Measurements from ENCODE around the gene GADD45B.
"Not testable (repeated sequence)": the region's sequence is repeated elsewhere in the genome, so short reads cannot be mapped to it uniquely, and the experiment has no call there.

GADD45B gene

GRCh38 chr19:2469915-2470200 lies 6.1 kb upstream of the GADD45B start:
- DNase-seq = not testable (repeated sequence)

- DNase-seq = peak; percentile 84 to 86
These were observed 1.5 kb upstream of the GADD45B start for GRCh38 chr19:2474232-2475017.

- peak; percentile 44 to 63 for DNase-seq
These were observed 767 bp upstream of the GADD45B start for GRCh38 chr19:2475018-2475701.

DNA sequence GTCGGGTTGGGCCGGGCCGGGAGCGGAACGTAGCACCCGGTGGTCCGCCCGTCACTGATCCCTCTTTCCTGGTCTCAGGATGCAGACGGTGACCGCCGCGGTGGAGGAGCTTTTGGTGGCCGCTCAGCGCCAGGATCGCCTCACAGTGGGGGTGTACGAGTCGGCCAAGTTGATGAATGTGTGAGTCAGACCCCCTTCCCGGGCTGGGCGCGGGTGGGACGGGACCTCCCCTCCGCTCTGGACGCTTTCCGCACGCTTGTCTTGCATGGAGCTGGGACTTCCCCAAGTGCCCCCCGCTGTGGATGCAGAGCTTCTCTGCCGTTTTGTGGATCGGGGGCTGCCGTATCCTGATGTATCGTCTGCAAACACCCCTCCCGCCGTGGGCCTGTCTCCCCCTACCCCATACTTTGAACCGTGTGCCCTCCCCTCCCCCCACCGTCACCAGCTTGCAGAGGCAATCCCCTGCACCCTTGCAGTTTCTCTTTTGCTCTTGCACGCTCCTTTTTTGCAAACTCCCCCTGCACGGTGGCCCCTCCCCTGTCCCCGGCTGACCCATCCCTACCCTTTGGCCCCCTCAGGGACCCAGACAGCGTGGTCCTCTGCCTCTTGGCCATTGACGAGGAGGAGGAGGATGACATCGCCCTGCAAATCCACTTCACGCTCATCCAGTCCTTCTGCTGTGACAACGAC lies 669 bp downstream of the GADD45B start:
- peak; percentile 45 to 63 for DNase-seq

- no peak for DNase-seq
These were observed 1.3 kb downstream of the GADD45B start for GRCh38 chr19:2477141-2477710.

DNA sequence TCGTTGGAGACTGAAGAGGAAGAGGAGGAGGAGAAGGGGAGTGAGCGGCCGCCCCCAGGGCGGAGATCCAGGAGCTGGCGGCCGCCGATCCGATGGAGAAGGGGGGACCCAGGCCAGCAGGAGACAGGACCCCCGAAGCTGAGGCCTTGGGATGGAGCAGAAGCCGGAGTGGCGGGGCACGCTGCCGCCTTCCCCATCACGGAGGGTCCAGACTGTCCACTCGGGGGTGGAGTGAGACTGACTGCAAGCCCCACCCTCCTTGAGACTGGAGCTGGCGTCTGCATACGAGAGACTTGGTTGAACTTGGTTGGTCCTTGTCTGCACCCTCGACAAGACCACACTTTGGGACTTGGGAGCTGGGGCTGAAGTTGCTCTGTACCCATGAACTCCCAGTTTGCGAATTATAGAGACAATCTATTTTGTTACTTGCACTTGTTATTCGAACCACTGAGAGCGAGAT lies 1.8 kb downstream of the GADD45B start:
- DNase-seq = no peak

- DNase-seq = peak; percentile 51 to 65
These were observed 2.4 kb downstream of the GADD45B start for GRCh38 chr19:2478278-2478755.

- DNase-seq = peak; percentile 74 to 76
These were observed 3.0 kb downstream of the GADD45B start for GRCh38 chr19:2478756-2479555.

DNA sequence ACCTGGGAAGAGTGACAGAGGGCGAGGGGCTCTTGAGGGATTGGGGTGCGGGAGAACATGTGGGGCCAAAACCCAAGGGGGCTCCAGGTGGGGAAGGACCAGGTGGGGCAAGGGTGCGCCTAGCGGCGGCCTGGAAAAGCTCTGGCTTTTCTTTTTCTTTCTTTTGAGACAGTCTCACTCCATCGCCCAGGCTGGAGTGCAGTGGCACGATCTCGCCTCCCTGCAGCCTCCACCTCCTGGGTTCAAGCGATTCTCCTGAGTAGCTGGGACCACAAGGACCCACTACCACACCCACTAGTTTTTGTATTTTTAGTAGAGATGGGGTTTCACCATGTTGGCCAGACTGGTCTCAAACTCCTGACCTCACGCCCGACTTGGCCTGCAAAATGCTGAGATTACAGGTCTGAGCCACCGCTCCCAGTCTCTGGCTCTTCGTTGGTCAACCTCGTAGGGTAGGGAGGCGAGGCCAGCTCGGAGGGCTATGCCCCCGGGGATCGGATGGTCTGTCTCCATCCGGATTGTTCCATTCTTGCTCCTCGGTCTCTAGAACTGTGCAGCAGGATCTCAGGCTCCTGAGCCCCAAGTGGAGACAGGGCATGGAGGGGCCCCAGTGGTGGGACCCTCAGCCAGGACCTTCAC lies 3.7 kb downstream of the GADD45B start:
- no peak for DNase-seq

DNA sequence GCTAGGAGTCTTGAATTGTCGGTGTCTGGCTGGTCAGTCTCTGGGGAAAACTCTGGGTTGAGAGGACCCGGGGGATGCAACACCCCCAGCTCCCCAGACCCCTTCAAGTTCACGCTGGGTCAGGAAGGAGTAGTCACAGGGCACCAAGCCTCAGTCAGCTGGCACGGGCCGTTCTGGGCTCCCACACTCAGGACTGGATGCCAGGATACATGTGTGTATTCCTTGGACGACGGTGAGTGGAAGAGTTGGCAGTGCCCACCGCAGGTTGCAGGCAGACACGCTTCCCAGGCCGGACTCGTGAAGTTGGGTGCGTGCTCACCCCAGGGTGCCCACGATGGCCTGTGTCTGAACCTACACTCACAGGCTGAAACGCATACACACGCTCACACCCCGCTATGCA lies 5.5 kb downstream of the GADD45B start:
- no peak for DNase-seq

DNA sequence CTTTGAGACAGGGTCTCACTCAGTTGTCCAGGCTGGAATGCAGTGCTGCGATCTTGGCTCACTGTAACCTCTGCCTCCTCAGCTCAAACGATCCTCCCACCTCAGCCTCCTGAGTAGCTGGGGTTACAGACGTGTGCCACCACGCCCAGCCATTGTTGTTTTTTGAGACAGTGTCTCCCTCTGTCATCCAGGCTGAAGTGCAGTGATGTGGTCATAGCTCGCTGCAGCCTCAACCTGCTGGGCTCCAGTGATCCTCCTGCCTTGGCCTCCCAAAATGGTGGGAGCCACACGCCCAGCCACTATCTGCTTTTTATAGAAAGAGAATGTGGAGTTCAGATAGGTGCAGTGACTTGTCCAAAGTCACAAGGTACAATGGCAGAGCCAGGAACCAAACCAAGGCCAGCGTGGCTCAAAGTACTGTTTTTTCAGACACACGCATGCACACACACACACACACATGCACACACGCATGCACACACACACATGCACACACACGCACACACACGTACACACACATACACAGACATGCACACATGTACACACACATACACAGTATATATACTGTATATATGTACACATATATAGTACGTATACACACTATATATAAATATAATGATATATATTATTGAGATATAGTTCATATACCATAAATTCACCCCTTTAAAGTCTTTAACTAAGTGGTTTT lies 6.6 kb downstream of the GADD45B start:
- no peak for DNase-seq

DNA sequence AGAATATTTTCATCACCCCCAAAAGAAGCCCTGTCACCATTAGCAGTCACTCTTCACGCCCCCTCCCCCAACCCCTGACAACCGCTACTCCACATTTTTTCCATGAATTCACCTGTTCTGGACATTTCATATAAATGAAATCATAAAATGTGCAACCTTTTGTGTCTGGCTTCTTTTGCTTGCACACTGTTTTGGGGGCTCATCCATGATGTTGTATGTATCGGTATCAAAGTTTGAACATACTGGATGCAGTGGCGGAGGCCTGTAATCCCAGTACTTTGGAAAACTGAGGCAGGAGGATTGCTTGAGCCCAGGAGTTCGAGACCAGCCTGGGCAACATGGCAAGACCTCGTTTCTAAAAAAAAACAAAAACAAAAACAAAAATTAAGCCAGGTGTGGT lies 7.2 kb downstream of the GADD45B start:
- no peak for DNase-seq

DNA sequence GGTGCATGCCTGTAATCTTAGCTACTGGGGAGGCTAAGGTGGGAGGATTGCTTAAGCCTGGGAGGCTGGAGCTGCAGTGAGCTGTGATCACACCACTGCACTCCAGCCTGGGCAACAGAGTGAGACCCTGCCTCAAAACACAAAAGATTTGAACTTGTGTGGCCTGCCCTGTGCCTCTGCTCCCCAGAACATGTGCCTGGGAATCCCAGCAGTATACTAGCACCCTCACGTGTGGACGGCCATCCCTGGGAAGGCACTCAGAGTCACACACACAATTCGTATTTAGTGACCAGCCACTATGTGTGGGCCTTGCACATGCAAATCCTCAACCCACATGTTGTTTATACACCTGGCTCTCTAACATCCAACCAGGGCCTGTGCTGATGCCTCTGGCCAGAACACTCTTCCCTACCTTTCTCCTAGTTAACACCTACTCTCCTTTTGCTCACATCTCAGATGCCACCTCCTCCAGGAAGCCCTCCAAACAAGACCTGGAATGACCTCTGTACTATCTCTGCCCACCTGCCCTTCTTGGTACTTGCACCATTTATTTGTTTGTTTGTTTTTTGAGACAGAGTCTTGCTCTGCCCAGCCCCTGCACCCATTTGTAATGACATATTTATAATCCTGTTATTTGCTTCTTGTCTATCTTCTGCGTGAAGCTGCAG lies 7.7 kb downstream of the GADD45B start:
- no peak for DNase-seq

DNA sequence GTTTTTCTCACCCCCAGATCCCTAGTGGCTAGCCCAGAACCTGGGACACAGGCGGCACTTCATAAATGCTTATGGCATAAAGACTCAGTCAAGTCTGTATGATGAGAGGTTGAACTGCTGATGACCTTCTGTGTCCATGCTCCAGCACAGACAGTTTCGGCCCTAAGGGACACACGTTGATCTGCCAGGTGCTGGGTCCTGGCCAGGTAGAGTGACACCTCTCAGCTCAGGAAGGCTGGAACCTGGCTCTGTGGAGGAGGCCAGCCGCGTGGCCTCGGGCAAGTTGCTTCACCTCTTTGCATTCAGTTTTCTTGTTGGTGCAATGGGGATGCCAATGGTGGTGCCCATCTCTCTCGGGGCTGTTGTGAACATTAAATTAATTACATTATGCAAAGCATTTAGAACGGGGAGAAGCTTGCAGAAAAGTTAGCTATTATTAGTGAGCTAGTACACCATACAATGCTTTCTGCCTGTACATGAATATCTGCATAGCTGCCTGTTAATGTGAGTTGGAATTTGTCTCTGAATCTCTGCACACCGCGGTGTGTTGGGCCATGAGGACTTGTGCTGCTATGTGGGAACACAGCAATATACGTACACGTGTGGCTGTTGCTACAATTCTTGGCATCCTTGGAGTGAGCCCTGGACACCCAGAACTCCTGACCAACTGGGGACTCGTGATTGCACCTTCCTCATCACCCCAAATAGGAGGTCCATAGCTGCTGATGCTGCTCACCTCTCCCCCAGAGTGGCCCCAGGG lies 8.4 kb downstream of the GADD45B start:
- DNase-seq = no peak

- no peak for DNase-seq
These were observed 9.5 kb downstream of the GADD45B start for GRCh38 chr19:2485428-2485827.

DNA sequence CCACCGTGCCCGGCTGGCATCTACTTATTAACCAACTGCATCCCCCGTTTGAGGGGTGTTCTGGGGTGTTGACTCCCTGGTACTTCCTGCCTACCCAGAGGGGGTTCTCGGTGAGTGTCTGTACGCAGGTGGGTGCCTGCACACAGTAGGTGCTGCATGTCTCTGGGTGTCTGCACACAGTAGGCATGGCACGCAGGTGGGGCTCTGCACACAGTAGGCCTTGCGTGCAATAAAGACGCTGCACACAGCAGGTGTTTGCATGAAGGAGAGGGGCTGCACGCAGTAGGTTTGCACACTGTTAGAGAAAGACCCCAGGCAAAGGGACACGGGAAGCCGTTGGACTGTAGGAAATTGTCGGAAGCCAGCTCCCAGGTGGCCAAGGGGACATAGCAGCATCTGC lies 11.2 kb downstream of the GADD45B start:
- DNase-seq = no peak

- no peak for DNase-seq
These were observed 11.9 kb downstream of the GADD45B start for GRCh38 chr19:2487842-2488241.

DNA sequence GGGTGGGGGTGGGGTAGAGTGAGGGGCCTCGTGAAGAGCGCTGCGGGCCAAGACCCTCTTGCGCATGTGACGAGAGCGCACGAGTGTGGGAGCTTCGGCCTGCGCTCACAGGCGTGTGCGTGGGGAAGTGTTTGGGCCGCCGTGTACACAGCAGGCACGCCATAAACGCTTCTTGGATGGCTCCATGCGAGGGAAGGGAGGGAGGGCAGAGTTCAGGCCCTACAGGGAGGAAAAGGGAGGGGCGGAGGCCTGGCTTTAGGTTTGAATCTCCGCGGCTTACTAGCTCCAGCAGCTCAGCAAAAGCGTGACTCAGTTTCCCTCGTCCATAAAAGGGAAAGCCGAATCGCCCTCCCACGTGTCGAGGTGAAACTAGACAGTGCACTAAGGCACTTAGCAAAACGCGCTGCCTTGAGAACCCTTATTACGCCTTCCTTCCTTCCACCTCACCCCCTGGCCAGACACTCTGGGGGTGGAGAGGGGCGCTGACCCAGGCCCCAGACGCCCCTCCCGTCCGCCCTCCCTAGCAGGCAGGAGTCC lies 12.5 kb downstream of the GADD45B start:
- no peak for DNase-seq

DNA sequence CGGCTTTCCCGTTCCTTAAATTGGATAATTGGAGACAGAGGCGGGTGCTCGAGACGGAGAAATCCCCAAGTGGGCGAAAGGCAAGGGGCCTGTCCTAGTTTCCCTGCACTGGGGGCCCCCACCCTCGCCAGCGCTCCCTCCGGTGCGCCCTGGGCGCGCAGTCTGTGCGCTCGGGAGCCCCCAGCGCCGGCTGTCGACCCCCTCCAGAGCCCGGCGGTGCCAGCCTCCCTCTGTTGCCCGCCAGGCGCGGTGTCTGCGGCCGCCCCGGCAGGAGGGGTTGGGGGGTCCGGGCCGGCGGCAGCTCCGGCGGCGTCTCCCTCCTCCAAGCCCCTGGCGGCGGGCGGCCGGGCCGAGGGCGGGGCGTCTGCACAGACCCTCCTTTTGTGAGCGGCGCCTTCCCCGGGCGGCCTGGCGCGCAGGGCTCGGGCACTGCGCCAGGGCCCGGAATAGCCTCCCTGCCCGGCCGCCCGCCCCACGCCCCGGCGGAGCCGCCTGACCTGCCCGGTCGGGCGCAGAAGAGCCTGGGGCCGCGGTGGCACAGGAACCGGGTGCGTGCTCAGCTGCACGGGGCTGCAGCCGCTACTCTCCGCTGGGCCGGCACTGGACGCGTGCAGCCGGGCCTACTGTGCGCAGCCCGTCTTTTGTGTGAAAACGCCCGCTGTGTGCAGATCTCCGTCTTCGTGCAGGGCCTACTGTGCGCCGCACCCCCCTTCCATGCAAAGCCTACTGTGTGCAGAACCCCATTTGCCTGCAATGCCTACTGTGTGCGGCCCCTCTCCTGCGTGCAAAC lies 13.2 kb downstream of the GADD45B start:
- DNase-seq = no peak
